Measurements from ENCODE around the gene CEP104. TPM values are rescaled to one million over a fixed set of nuclear protein-coding genes. Genes with fewer than 3 reads are reported as not detected.
A peak's percentile ranks its signal among the peaks of the same experiment; 100 is the strongest.

The CEP104 gene
- total and polyA plus RNA-seq, 9 of the 15 experiments (the other 6 are each of a cell fraction or from before 2014, with no cell fraction given), result 11.2 to 63.4 (median 42.6) TPM

- TF ChIP-seq AFF1 (IDR thresholded peaks at IDR 0.05; ENCODE audit: low read depth in 1 of 2, partially characterized antibody in 2 of 2), result no peak
- TF ChIP-seq MCM3 (IDR thresholded peaks at IDR 0.05), result no peak
- no peak for TF ChIP-seq ZNF143 (CRISPR knock-in tag; IDR thresholded peaks at IDR 0.05)
- TF ChIP-seq ZNF639 (CRISPR knock-in tag; conservative IDR thresholded peaks at IDR 0.05 in 1 of 2, IDR thresholded peaks at IDR 0.05 in 1 of 2), result no peak
- TF ChIP-seq MCM7 (IDR thresholded peaks at IDR 0.05), result no peak
- peak; percentile 75; the same call in 1 of the 2 replicates for TF ChIP-seq AFF4 (CRISPR knock-in tag; IDR thresholded peaks at IDR 0.05)
- TF ChIP-seq IRF9 (tag; IDR thresholded peaks at IDR 0.05), result no peak
- no peak for TF ChIP-seq DACH1 (IDR thresholded peaks at IDR 0.05; ENCODE audit: partially characterized antibody)
- TF ChIP-seq BMI1 (IDR thresholded peaks at IDR 0.05; ENCODE audit: low read length), result no peak
- TF ChIP-seq ZNF165 (CRISPR knock-in tag; IDR thresholded peaks at IDR 0.05; ENCODE audit: borderline replicate concordance), result no peak
- no peak for TF ChIP-seq CHD1 (IDR thresholded peaks at IDR 0.05; ENCODE audit: low read length)
- TF ChIP-seq ZNF175 (CRISPR knock-in tag; IDR thresholded peaks at IDR 0.05; ENCODE audit: low read depth), result no peak
- TF ChIP-seq EZH2 (IDR thresholded peaks at IDR 0.05; ENCODE audit: borderline replicate concordance, low read depth, low read length), result no peak
- TF ChIP-seq USF2 (CRISPR knock-in tag; IDR thresholded peaks at IDR 0.05), result peak; percentile 66
- TF ChIP-seq TCF3 (CRISPR knock-in tag; IDR thresholded peaks at IDR 0.05), result no peak
- TF ChIP-seq RFX7 (CRISPR knock-in tag; IDR thresholded peaks at IDR 0.05), result no peak
These were observed 84.8 kb downstream of the CEP104 start (continued) for GRCh38 chr1:3772027-3772714.
